CD14-positive monocyte (primary cell): Measurements from ENCODE around the gene KRTAP5-5. TPM values are rescaled to one million over a fixed set of nuclear protein-coding genes. Genes with fewer than 3 reads are reported as not detected.

Source experiments
- DNase-seq, 3 donors: peaks; one replicate each; pipeline ENCODE4 v3.0.0-alpha.2; 2011 to 2022
- H2AFZ ChIP-seq: 2 replicates; pipeline ENCODE4 v1.6.0; 2012; ENCODE audit warnings: mild to moderate bottlenecking, low read depth, low read length, inconsistent platforms; ENCODE audit not compliant: insufficient read depth, poor library complexity, severe bottlenecking
- H3K27ac ChIP-seq, 2 donors: 1 replicate in 1 of 2; 2 replicates in 1 of 2; pipeline ENCODE4 v1.5.1; 2012 to 2013; ENCODE audit warnings: low read length in 2 of 2, control low read depth in 1 of 2, inconsistent platforms in 1 of 2, low read depth in 1 of 2, mild to moderate bottlenecking in 1 of 2
- H3K27me3 ChIP-seq, 2 donors: one replicate each; pipeline versions ENCODE4 v1.6.0 to v1.6.1; 2011 to 2013; ENCODE audit warnings: low read length in 2 of 2; ENCODE audit not compliant: control insufficient read depth in 2 of 2, insufficient read depth in 2 of 2
- H3K36me3 ChIP-seq, 2 donors: replicated peaks in 1 of 2; 1 replicate in 1 of 2; 2 replicates in 1 of 2; pipeline versions ENCODE4 v1.5.1 to v1.6.1; 2012 to 2013; ENCODE audit warnings: low read length in 2 of 2, control low read depth in 1 of 2, inconsistent platforms in 1 of 2, mild to moderate bottlenecking in 1 of 2; ENCODE audit not compliant: insufficient read depth in 2 of 2, control insufficient read depth in 1 of 2
- H3K4me1 ChIP-seq, 2 donors: 1 replicate in 1 of 2; 2 replicates in 1 of 2; pipeline versions ENCODE4 v1.5.1 to v1.6.1; 2012 to 2013; ENCODE audit warnings: low read length in 2 of 2, control low read depth in 1 of 2, inconsistent platforms in 1 of 2, mild to moderate bottlenecking in 1 of 2, moderate library complexity in 1 of 2; ENCODE audit not compliant: insufficient read depth in 2 of 2, control insufficient read depth in 1 of 2
- H3K4me2 ChIP-seq: replicated peaks from 2 replicates; pipeline ENCODE3; 2012; ENCODE audit warnings: low read length, moderate library complexity, mild to moderate bottlenecking; ENCODE audit not compliant: poor library complexity, severe bottlenecking; ENCODE audit errors: extremely low read depth
- H3K4me3 ChIP-seq, 3 experiments: fragments of 200-600 bp in 1 of 3; sonication (generic) in 1 of 3; replicated peaks in 1 of 3; 1 replicate in 2 of 3; 2 replicates in 1 of 3; pipeline ENCODE4 v1.5.1; 2011 to 2013; ENCODE audit warnings: low read length in 3 of 3, mild to moderate bottlenecking in 3 of 3, control low read depth in 2 of 3, low read depth in 2 of 3, inconsistent platforms in 1 of 3, moderate library complexity in 1 of 3
- H3K79me2 ChIP-seq: 2 replicates; pipeline ENCODE4 v1.6.0; 2012; ENCODE audit warnings: mild to moderate bottlenecking, control low read depth, inconsistent platforms, low read length, moderate library complexity; ENCODE audit not compliant: insufficient read depth
- H3K9ac ChIP-seq: 2 replicates; pipeline ENCODE4 v1.6.0; 2017; ENCODE audit warnings: low read length, mild to moderate bottlenecking; ENCODE audit not compliant: insufficient read depth, poor library complexity, severe bottlenecking
- H3K9me3 ChIP-seq, 2 donors: replicated peaks in 1 of 2; 1 replicate in 1 of 2; 2 replicates in 1 of 2; pipeline versions ENCODE4 v1.5.1 to v1.6.1; 2012 to 2013; ENCODE audit warnings: low read length in 2 of 2, control low read depth in 1 of 2; ENCODE audit not compliant: control insufficient read depth in 1 of 2, insufficient read depth in 1 of 2
- H4K20me1 ChIP-seq: 2 replicates; pipeline ENCODE4 v1.6.0; 2012; ENCODE audit warnings: mild to moderate bottlenecking, low read length, control low read depth, moderate library complexity; ENCODE audit not compliant: insufficient read depth
- H3K27ac Mint-ChIP-seq, 7 donors: one replicate each; pipeline ENCODE4 v1.8.0; 2020; ENCODE audit warnings: mild to moderate bottlenecking in 7 of 7, mixed read lengths in 7 of 7, moderate library complexity in 6 of 7, inconsistent platforms in 2 of 7
- H3K27me3 Mint-ChIP-seq, 3 donors: one replicate each; pipeline ENCODE4 v1.8.0; 2021 to 2022; ENCODE audit warnings: low read depth in 3 of 3, mild to moderate bottlenecking in 3 of 3, mixed read lengths in 3 of 3, moderate library complexity in 3 of 3, inconsistent platforms in 1 of 3
- H3K36me3 Mint-ChIP-seq, 2 donors: one replicate each; pipeline ENCODE4 v1.8.0; 2020; ENCODE audit warnings: mixed read lengths in 2 of 2, inconsistent platforms in 1 of 2, mild to moderate bottlenecking in 1 of 2
- H3K4me1 Mint-ChIP-seq: one replicate; pipeline ENCODE4 v1.8.0; 2020; ENCODE audit warnings: mild to moderate bottlenecking, mixed read lengths
- H3K4me3 Mint-ChIP-seq, 2 donors: one replicate each; pipeline ENCODE4 v1.8.0; 2020; ENCODE audit warnings: mild to moderate bottlenecking in 2 of 2, mixed read lengths in 2 of 2, moderate library complexity in 1 of 2
- H3K9me3 Mint-ChIP-seq, 7 donors: one replicate each; pipeline ENCODE4 v1.8.0; 2020 to 2022; ENCODE audit warnings: mixed read lengths in 7 of 7, mild to moderate bottlenecking in 6 of 7, moderate library complexity in 6 of 7, inconsistent platforms in 2 of 7
- WGBS: methylation state at CpG from one replicate; pipeline ENCODE4 v1.1.5; 2013; ENCODE audit warnings: missing lambda C conversion rate; ENCODE audit not compliant: insufficient coverage; 5-methylcytosine and 5-hydroxymethylcytosine counted together
- intact Hi-C, 2 donors: fragments of 100-400 bp; cut with micrococcal nuclease; formaldehyde crosslinking; loops; one replicate each; pipeline versions ENCODE4 v1.15.0 to v1.15.1; 2023
- polyA plus RNA-seq, 3 donors: library from polyadenylated mRNA; depleted of rRNA in 1 of 3; unstranded in 2 of 3; stranded (reverse) in 1 of 3; fragments of 300-500 nt in 2 of 3; fragments of >200 nt in 1 of 3; fragmentation: Illumina TruSeq in 2 of 3; gene quantifications; 1 replicate in 2 of 3; 2 replicates in 1 of 3; pipeline ENCODE4 v1.2.3, GENCODE V29; 2012 to 2021
- TF ChIP-seq, protein P1 (sequence below): fragments of 200-600 bp; IDR thresholded peaks from one replicate; pipeline ENCODE4 v1.8.0; 2022; ENCODE audit warnings: antibody characterized with exemption, mild to moderate bottlenecking

KRTAP5-5 gene
- polyA plus RNA-seq, 3 donors, result not detected

GRCh38 chr11:1630271-1630670, 696 bp downstream of the KRTAP5-5 start:
- Mint-ChIP-seq H3K27ac (no peak overlapping the region), H3K4me1 (peaks cover 3% of the 10 kb centered on the region), H3K27me3 (peaks cover 9 to 47% (median 22%) of the 10 kb centered on the region in 3 donors), H3K9me3 (no peaks in the 10 kb centered on the region), H3K36me3 (no peaks in the 10 kb centered on the region), H3K4me3 (no peak overlapping the region)
- Histone ChIP-seq H3K27ac (no peak overlapping the region), H3K9ac (no peak overlapping the region), H2AFZ (no peak overlapping the region), H3K36me3 (no peaks in the 10 kb centered on the region), H4K20me1 (no peaks in the 10 kb centered on the region), H3K4me3 (no peak overlapping the region), H3K27me3 (peaks cover 0 to 10% of the 10 kb centered on the region in 2 donors), H3K79me2 (no peaks in the 10 kb centered on the region), H3K4me1 (no peaks in the 10 kb centered on the region), H3K4me2 (no peak overlapping the region), H3K9me3 (no peaks in the 10 kb centered on the region)
- TF ChIP-seq, protein P1, sequence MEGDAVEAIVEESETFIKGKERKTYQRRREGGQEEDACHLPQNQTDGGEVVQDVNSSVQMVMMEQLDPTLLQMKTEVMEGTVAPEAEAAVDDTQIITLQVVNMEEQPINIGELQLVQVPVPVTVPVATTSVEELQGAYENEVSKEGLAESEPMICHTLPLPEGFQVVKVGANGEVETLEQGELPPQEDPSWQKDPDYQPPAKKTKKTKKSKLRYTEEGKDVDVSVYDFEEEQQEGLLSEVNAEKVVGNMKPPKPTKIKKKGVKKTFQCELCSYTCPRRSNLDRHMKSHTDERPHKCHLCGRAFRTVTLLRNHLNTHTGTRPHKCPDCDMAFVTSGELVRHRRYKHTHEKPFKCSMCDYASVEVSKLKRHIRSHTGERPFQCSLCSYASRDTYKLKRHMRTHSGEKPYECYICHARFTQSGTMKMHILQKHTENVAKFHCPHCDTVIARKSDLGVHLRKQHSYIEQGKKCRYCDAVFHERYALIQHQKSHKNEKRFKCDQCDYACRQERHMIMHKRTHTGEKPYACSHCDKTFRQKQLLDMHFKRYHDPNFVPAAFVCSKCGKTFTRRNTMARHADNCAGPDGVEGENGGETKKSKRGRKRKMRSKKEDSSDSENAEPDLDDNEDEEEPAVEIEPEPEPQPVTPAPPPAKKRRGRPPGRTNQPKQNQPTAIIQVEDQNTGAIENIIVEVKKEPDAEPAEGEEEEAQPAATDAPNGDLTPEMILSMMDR, result no peak
- intact Hi-C loops, result no loop called here
- 78% methylated on average over 2 of the region's 2 CpGs for WGBS
- DNase-seq, result no peak

DNA sequence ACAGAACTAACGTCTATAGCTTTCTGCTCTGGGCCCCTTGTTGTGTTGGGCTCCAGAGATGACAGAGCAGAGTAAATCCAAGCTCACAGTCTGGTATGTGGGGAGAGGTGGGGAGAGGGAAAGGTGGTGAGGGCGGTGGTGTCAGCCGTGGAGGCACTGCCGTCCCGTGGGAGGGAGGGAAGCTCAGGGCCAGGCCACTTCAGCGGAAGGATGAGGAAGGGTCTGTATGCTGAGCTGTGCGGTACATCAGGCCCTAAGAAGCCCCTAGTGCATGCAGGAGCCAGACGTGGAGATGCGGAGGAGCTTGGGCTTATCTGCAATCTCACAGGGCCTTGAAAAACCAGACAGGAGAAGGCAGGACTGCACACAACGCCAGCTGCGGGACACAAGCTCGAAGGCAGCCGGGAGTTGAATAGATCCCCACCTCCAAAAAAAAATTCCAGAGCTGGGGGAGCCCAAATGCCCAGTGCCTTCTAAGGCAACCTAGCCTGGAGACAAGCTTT, 1.5 kb downstream of the KRTAP5-5 start:
- WGBS, result 84% methylated on average over 8 of the region's 13 CpGs
- H3K27ac Mint-ChIP-seq, result no peak overlapping the region
- Histone ChIP-seq H3K27ac (no peak overlapping the region), H3K4me1 (no peaks in the 10 kb centered on the region), H2AFZ (no peak overlapping the region), H3K9me3 (no peaks in the 10 kb centered on the region), H4K20me1 (no peaks in the 10 kb centered on the region), H3K9ac (no peak overlapping the region), H3K27me3 (peaks cover 0 to 10% of the 10 kb centered on the region in 2 donors), H3K79me2 (no peaks in the 10 kb centered on the region), H3K36me3 (no peaks in the 10 kb centered on the region), H3K4me2 (no peak overlapping the region), H3K4me3 (no peak overlapping the region)
- H3K4me3 Mint-ChIP-seq, result no peak overlapping the region
- TF ChIP-seq, protein P1, result no peak
- DNase-seq, result no peak
- intact Hi-C loops, result no loop called here
- no peaks in the 10 kb centered on the region for H3K9me3 Mint-ChIP-seq
- peaks cover 6 to 46% (median 20%) of the 10 kb centered on the region in 3 donors for H3K27me3 Mint-ChIP-seq
- no peaks in the 10 kb centered on the region for H3K36me3 Mint-ChIP-seq
- H3K4me1 Mint-ChIP-seq, result peaks cover 3% of the 10 kb centered on the region
